Endothelial cell of umbilical vein (primary cell): Measurements from ENCODE around the gene LIG3. TPM values are rescaled to one million over a fixed set of nuclear protein-coding genes. Genes with fewer than 3 reads are reported as not detected.
A peak's percentile ranks its signal among the peaks of the same experiment; 100 is the strongest.

ENCODE experiments used
- BruUV-seq: library from RNA; stranded (reverse); fragments of 400-500 nt; replicated peaks from 2 replicates; lab custom pipeline; 2021; lab: Mats Ljungman, UMichigan
- CTCF ChIA-PET: fragments of 300-600, 350-600 bp; sonication (Branson Sonifier 250); formaldehyde crosslinking; loops from one replicate; lab custom pipeline; 2021; ENCODE audit warnings: antibody characterized with exemption, inconsistent platforms; lab: Charles Lee
- POLR2A ChIA-PET: fragments of 300-600, 350-600 bp; sonication (Branson Sonifier 250); formaldehyde crosslinking; loops from one replicate; lab custom pipeline; 2021; ENCODE audit warnings: antibody characterized with exemption, inconsistent platforms; lab: Charles Lee
- DNase-seq: peaks from one replicate; pipeline ENCODE4 v3.0.0-alpha.2; 2011; ENCODE audit warnings: low read depth, low spot score
- FAIRE-seq: peaks from 2 replicates; lab custom pipeline; 2011; peaks lifted over from hg19 to GRCh38; lab: Jason Lieb, UNC
- H2AFZ ChIP-seq: 2 replicates; pipeline ENCODE4 v1.6.0; 2012; ENCODE audit warnings: low read depth, low read length, control low read depth, inconsistent platforms
- H3K27ac ChIP-seq: 2 replicates; pipeline ENCODE4 v1.5.1; 2011; ENCODE audit warnings: low read depth, mild to moderate bottlenecking, control low read depth, low read length, moderate library complexity; ENCODE audit not compliant: insufficient read depth
- H3K27me3 ChIP-seq, 2 experiments: 2 replicates each; pipeline versions ENCODE4 v1.6.0 to v1.6.1; 2011; ENCODE audit warnings: low read length in 2 of 2, mixed read lengths in 1 of 2; ENCODE audit not compliant: control insufficient read depth in 2 of 2, insufficient read depth in 2 of 2
- H3K36me3 ChIP-seq, 2 experiments: 2 replicates in 1 of 2; 3 replicates in 1 of 2; pipeline ENCODE4 v1.5.1; 2011; ENCODE audit warnings: low read length in 2 of 2, mild to moderate bottlenecking in 1 of 2, moderate library complexity in 1 of 2; ENCODE audit not compliant: control insufficient read depth in 2 of 2, insufficient read depth in 2 of 2; ENCODE audit errors: extremely low read depth in 1 of 2
- H3K4me1 ChIP-seq: 3 replicates; pipeline ENCODE4 v1.5.1; 2011; ENCODE audit warnings: mild to moderate bottlenecking, low read length; ENCODE audit not compliant: control insufficient read depth, insufficient read depth; ENCODE audit errors: extremely low read depth
- H3K4me2 ChIP-seq: 2 replicates; pipeline ENCODE4 v1.6.1; 2011; ENCODE audit warnings: low read length, control low read depth, mixed read lengths; ENCODE audit not compliant: insufficient read depth
- H3K4me3 ChIP-seq, 3 experiments: fragments of 200-600 bp in 1 of 3; sonication (generic), shearing (Covaris generic) in 1 of 3; replicated peaks in 1 of 3; 2 replicates each; pipeline ENCODE4 v1.5.1; 2011 to 2016; ENCODE audit warnings: control low read depth in 3 of 3, low read length in 3 of 3, mild to moderate bottlenecking in 2 of 3, inconsistent platforms in 1 of 3, low read depth in 1 of 3, moderate library complexity in 1 of 3; ENCODE audit not compliant: insufficient read depth in 1 of 3
- H3K79me2 ChIP-seq: 2 replicates; pipeline ENCODE4 v1.6.0; 2012; ENCODE audit warnings: low read length, inconsistent platforms; ENCODE audit not compliant: control insufficient read depth, insufficient read depth
- H3K9ac ChIP-seq: replicated peaks from 2 replicates; pipeline ENCODE3; 2011; ENCODE audit warnings: low read length, control low read depth; ENCODE audit not compliant: insufficient read depth; ENCODE audit errors: extremely low read depth
- H3K9me1 ChIP-seq: replicated peaks from 3 replicates; pipeline ENCODE4 v1.6.0; 2011; ENCODE audit warnings: mild to moderate bottlenecking, low read length; ENCODE audit not compliant: control insufficient read depth, insufficient read depth; ENCODE audit errors: extremely low read depth
- H3K9me3 ChIP-seq: replicated peaks from 2 replicates; pipeline ENCODE4 v1.5.1; 2012; ENCODE audit warnings: low read length, inconsistent platforms; ENCODE audit not compliant: control insufficient read depth, insufficient read depth
- H4K20me1 ChIP-seq: replicated peaks from 2 replicates; pipeline ENCODE3; 2011; ENCODE audit warnings: mild to moderate bottlenecking, low read length; ENCODE audit not compliant: control insufficient read depth, insufficient read depth; ENCODE audit errors: extremely low read depth
- EZH2 ChIP-seq: IDR thresholded peaks from 2 replicates; pipeline ENCODE4 v1.6.1; 2012; ENCODE audit warnings: borderline replicate concordance, low read depth, mild to moderate bottlenecking, moderate library complexity, low read length, inconsistent platforms; ENCODE audit not compliant: severe bottlenecking
- FOS ChIP-seq: IDR thresholded peaks from 2 replicates; pipeline ENCODE4 v1.6.1; 2011; ENCODE audit warnings: mild to moderate bottlenecking, low read length, moderate library complexity, borderline replicate concordance; ENCODE audit not compliant: insufficient read depth
- GATA2 ChIP-seq: IDR thresholded peaks from 2 replicates; pipeline ENCODE4 v1.7.0; 2011; ENCODE audit warnings: low read depth, mild to moderate bottlenecking, moderate library complexity, mixed read lengths, low read length; ENCODE audit not compliant: insufficient read length, insufficient read depth
- JUN ChIP-seq: IDR thresholded peaks from 2 replicates; pipeline ENCODE4 v1.6.1; 2011; ENCODE audit warnings: borderline replicate concordance, low read depth; ENCODE audit not compliant: insufficient read length, insufficient read depth
- MYC ChIP-seq: IDR thresholded peaks from one replicate; pipeline ENCODE4 v1.6.1; 2011; ENCODE audit warnings: mild to moderate bottlenecking, low read depth, low read length
- POLR2A ChIP-seq: IDR thresholded peaks from 2 replicates; pipeline ENCODE4 v1.6.1; 2012; ENCODE audit warnings: low read depth, mild to moderate bottlenecking, control low read depth, low read length
- POLR2AphosphoS5 ChIP-seq: IDR thresholded peaks from 2 replicates; pipeline ENCODE4 v1.6.1; 2012; ENCODE audit warnings: low read depth, mild to moderate bottlenecking, control low read depth, low read length, moderate library complexity; ENCODE audit not compliant: insufficient read depth
- dilution Hi-C: fragments of 300-500 bp; cut with MboI; formaldehyde crosslinking; loops from one replicate; pipeline ENCODE4 v1.15.0; 2019; ENCODE audit warnings: low sequenced_read_pairs; ENCODE audit not compliant: extremely low pct_ligation_motif_present
- intact Hi-C: fragments of 100-400 bp; cut with micrococcal nuclease; formaldehyde crosslinking; loops from one replicate; pipeline ENCODE4 v1.10.0; 2022
- polyA plus RNA-seq, 4 experiments: library from polyadenylated mRNA; depleted of rRNA in 3 of 4; stranded (reverse) in 3 of 4; unstranded in 1 of 4; fragments of >200 nt; gene quantifications; 2 replicates each; pipeline versions ENCODE4 v1.2.1 to v1.2.3, GENCODE V29; 2011 to 2012; ENCODE audit warnings: missing spikeins in 1 of 4
- total RNA-seq: library from RNA; stranded (reverse); gene quantifications from 2 replicates; pipeline ENCODE4 v1.2.3, GENCODE V29; 2021
- TF ChIP-seq, protein P1 (sequence below): IDR thresholded peaks from 2 replicates; pipeline ENCODE4 v1.6.1; 2011; ENCODE audit not compliant: insufficient read depth, insufficient read length
- TF ChIP-seq, protein P2 (sequence below), 2 donors: IDR thresholded peaks; 1 replicate in 1 of 2; 2 replicates in 1 of 2; pipeline ENCODE4 v1.5.1; 2011; ENCODE audit warnings: low read length in 2 of 2, mild to moderate bottlenecking in 2 of 2, moderate library complexity in 2 of 2, control low read depth in 1 of 2, inconsistent platforms in 1 of 2, low read depth in 1 of 2; ENCODE audit not compliant: insufficient read depth in 1 of 2; ENCODE audit errors: extremely low read depth in 1 of 2

LIG3 gene
- total and polyA plus RNA-seq, 2 donors (not counting 3 experiments of a cell fraction or from before 2014, with no cell fraction given), result 25.8 to 35.3 TPM

DNA sequence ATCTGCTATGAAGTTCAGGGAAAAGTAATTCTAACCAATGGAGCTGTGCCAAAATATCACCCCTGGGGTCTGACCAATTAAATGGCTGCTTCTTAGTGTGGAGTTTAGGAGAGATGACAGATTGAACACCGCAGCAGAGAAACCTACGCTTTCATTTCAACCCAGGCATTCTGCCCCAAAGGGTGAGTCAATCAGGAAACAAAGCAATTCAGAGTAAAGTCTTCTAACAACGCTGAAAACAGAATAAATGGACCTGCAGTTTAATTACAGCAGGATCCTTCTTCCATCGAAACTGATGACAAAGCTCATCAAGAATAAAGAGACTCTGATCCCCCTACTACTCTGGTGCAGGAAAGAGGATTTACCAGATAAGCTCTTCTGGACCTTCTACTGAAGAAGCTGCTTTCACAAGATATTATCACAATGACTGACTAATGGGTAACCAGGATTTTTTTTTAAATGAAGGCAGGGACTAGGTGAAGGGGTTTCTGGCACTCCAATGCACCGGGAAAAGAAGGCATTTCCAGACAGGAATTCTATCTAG is 66.5 kb downstream of the LIG3 start:
- no peak overlapping the region for H3K9ac ChIP-seq
- H3K27ac ChIP-seq, result peak overlapping the region; percentile 26
- no peak for TF ChIP-seq EZH2
- no peak for TF ChIP-seq FOS
- TF ChIP-seq GATA2, result peak; percentile 33
- peak; percentile 72 for FAIRE-seq
- no peaks in the 10 kb centered on the region for H3K9me1 ChIP-seq
- no peak overlapping the region for H2AFZ ChIP-seq
- H3K4me1 ChIP-seq, result peaks cover 14% of the 10 kb centered on the region
- no peaks in the 10 kb centered on the region for H3K36me3 ChIP-seq
- H3K4me2 ChIP-seq, result peak overlapping the region; percentile 71
- CTCF ChIA-PET, result interaction anchor here (1.0 to 2.0 kb wide), 5 partner anchors 12 to 43 kb away, joined by 3 to 8 read pairs (median 5); no protein-coding TSS in a partner anchor
- dilution Hi-C loops (no loop called here), intact Hi-C loops (no loop called here)
- H3K79me2 ChIP-seq, result peaks cover 4% of the 10 kb centered on the region
- POLR2A ChIA-PET, result no interaction called here
- DNase-seq, result peak; percentile 74
- no peaks in the 10 kb centered on the region for H3K9me3 ChIP-seq
- BruUV-seq, result no TSS peak
- no peaks in the 10 kb centered on the region for H4K20me1 ChIP-seq
- peak overlapping the region in 1 of 3 experiments; percentile 41 for H3K4me3 ChIP-seq
- H3K27me3 ChIP-seq, result no peaks in the 10 kb centered on the region

- FAIRE-seq, result no peak
- no peaks in the 10 kb centered on the region for H3K36me3 ChIP-seq
- H3K4me2 ChIP-seq, result no peak overlapping the region
- no peaks in the 10 kb centered on the region for H4K20me1 ChIP-seq
- dilution Hi-C loops (no loop called here), intact Hi-C loops (no loop called here)
- no peaks in the 10 kb centered on the region for H3K9me1 ChIP-seq
- H3K9me3 ChIP-seq, result no peaks in the 10 kb centered on the region
- no peak overlapping the region for H2AFZ ChIP-seq
- no peak overlapping the region for H3K27ac ChIP-seq
- peaks cover 4% of the 10 kb centered on the region for H3K79me2 ChIP-seq
- no peaks in the 10 kb centered on the region for H3K27me3 ChIP-seq
- ChIA-PET POLR2A (no interaction called here), CTCF (interaction anchor here (0.9 kb wide), 1 partner anchor 15 kb away, joined by 3 read pairs; the partner anchor contains the start of gene RFFL)
- DNase-seq, result no peak
- BruUV-seq, result no TSS peak
- H3K4me3 ChIP-seq, result no peak overlapping the region
- peaks cover 18% of the 10 kb centered on the region for H3K4me1 ChIP-seq
- no peak overlapping the region for H3K9ac ChIP-seq
- TF ChIP-seq EZH2 (no peak), FOS (no peak), MYC (no peak), POLR2AphosphoS5 (no peak), GATA2 (no peak), JUN (no peak), POLR2A (no peak)
- TF ChIP-seq, protein P1, sequence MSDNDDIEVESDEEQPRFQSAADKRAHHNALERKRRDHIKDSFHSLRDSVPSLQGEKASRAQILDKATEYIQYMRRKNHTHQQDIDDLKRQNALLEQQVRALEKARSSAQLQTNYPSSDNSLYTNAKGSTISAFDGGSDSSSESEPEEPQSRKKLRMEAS, result no peak
- TF ChIP-seq, protein P2, sequence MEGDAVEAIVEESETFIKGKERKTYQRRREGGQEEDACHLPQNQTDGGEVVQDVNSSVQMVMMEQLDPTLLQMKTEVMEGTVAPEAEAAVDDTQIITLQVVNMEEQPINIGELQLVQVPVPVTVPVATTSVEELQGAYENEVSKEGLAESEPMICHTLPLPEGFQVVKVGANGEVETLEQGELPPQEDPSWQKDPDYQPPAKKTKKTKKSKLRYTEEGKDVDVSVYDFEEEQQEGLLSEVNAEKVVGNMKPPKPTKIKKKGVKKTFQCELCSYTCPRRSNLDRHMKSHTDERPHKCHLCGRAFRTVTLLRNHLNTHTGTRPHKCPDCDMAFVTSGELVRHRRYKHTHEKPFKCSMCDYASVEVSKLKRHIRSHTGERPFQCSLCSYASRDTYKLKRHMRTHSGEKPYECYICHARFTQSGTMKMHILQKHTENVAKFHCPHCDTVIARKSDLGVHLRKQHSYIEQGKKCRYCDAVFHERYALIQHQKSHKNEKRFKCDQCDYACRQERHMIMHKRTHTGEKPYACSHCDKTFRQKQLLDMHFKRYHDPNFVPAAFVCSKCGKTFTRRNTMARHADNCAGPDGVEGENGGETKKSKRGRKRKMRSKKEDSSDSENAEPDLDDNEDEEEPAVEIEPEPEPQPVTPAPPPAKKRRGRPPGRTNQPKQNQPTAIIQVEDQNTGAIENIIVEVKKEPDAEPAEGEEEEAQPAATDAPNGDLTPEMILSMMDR (IDR thresholded peaks at IDR 0.05; ENCODE audit: extremely low read depth in 1 of 2, insufficient read depth in 1 of 2, low read depth in 1 of 2, low read length in 2 of 2), result no peak
Observed at GRCh38 chr17:35048685-35049379, 68.5 kb downstream of the LIG3 start.
